Caco-2 (cell line): ENCODE results near the gene EGFL7. TPM values are rescaled to one million over a fixed set of nuclear protein-coding genes. Genes with fewer than 3 reads are reported as not detected.
"Not testable (repeated sequence)": the region's sequence is repeated elsewhere in the genome, so short reads cannot be mapped to it uniquely, and the experiment has no call there.

Experiments
- BruUV-seq: library from RNA; stranded (reverse); fragments of 400-500 nt; replicated peaks from 2 replicates; lab custom pipeline; 2021; lab: Mats Ljungman, UMichigan
- CTCF ChIA-PET: fragments of 300-600 bp; sonication (Branson Sonifier 250); formaldehyde crosslinking; loops from one replicate; lab custom pipeline; 2022; ENCODE audit warnings: antibody characterized with exemption; lab: Charles Lee
- POLR2A ChIA-PET: fragments of 300-600 bp; sonication (Branson Sonifier 250); formaldehyde crosslinking; loops from one replicate; lab custom pipeline; 2022; ENCODE audit warnings: antibody characterized with exemption; lab: Charles Lee
- DNase-seq, 2 experiments: peaks; one replicate each; pipeline versions ENCODE4 v3.0.0 to v3.0.0-alpha.2; 2020 to 2022
- H3K27me3 ChIP-seq: replicated peaks from 2 replicates; pipeline ENCODE4 v1.6.0; 2011; ENCODE audit warnings: low read length; ENCODE audit not compliant: control insufficient read depth, insufficient read depth
- H3K36me3 ChIP-seq: 2 replicates; pipeline ENCODE4 v1.5.1; 2011; ENCODE audit warnings: low read length; ENCODE audit not compliant: control insufficient read depth, insufficient read depth
- H3K4me1 ChIP-seq: fragments of 250-450 bp; sonication (Bioruptor Pico); 2 replicates; pipeline ENCODE4 v1.5.1; 2020; ENCODE audit warnings: mild to moderate bottlenecking
- H3K4me3 ChIP-seq: 2 replicates; pipeline ENCODE4 v1.5.1; 2011; ENCODE audit warnings: low read depth, mild to moderate bottlenecking, control low read depth, low read length
- H3K9me3 ChIP-seq: fragments of 250-450 bp; sonication (Bioruptor Pico); 2 replicates; pipeline ENCODE4 v1.5.1; 2020; ENCODE audit warnings: mild to moderate bottlenecking, moderate library complexity
- H3K27ac Mint-ChIP-seq: one replicate; pipeline ENCODE4 v1.8.0; 2022; ENCODE audit warnings: mixed read lengths; ENCODE audit not compliant: unreplicated experiment
- H3K27me3 Mint-ChIP-seq: one replicate; pipeline ENCODE4 v1.8.0; 2022; ENCODE audit warnings: mixed read lengths; ENCODE audit not compliant: insufficient read depth, unreplicated experiment
- H3K36me3 Mint-ChIP-seq: one replicate; pipeline ENCODE4 v1.8.0; 2022; ENCODE audit warnings: mild to moderate bottlenecking, mixed read lengths; ENCODE audit not compliant: insufficient read depth, unreplicated experiment
- H3K4me1 Mint-ChIP-seq: one replicate; pipeline ENCODE4 v1.8.0; 2022; ENCODE audit warnings: low read depth, mixed read lengths; ENCODE audit not compliant: unreplicated experiment
- H3K4me3 Mint-ChIP-seq: one replicate; pipeline ENCODE4 v1.8.0; 2022; ENCODE audit warnings: mild to moderate bottlenecking, moderate library complexity, mixed read lengths; ENCODE audit not compliant: unreplicated experiment
- H3K9me3 Mint-ChIP-seq: one replicate; pipeline ENCODE4 v1.8.0; 2022; ENCODE audit warnings: mixed read lengths; ENCODE audit not compliant: unreplicated experiment
- intact Hi-C: fragments of 100-400 bp; cut with micrococcal nuclease; formaldehyde crosslinking; loops from one replicate; pipeline ENCODE4 v1.10.0; 2022; ENCODE audit not compliant: unreplicated experiment
- total RNA-seq: library from RNA; stranded (reverse); gene quantifications from 2 replicates; pipeline ENCODE4 v1.2.3, GENCODE V29; 2022
- TF ChIP-seq, protein P1 (sequence below), 2 experiments: fragments of 200-600 bp in 1 of 2; IDR thresholded peaks; 1 replicate in 1 of 2; 2 replicates in 1 of 2; pipeline versions ENCODE4 v1.5.1 to v1.8.0; 2011 to 2022; ENCODE audit warnings: antibody characterized with exemption in 1 of 2, control low read depth in 1 of 2, inconsistent platforms in 1 of 2, low read depth in 1 of 2, low read length in 1 of 2, mild to moderate bottlenecking in 1 of 2, moderate library complexity in 1 of 2; ENCODE audit not compliant: insufficient read depth in 1 of 2, severe bottlenecking in 1 of 2, unreplicated experiment in 1 of 2

The EGFL7 gene
- total RNA-seq, 1 experiment from 2014 or later = 30.2 TPM

DNA sequence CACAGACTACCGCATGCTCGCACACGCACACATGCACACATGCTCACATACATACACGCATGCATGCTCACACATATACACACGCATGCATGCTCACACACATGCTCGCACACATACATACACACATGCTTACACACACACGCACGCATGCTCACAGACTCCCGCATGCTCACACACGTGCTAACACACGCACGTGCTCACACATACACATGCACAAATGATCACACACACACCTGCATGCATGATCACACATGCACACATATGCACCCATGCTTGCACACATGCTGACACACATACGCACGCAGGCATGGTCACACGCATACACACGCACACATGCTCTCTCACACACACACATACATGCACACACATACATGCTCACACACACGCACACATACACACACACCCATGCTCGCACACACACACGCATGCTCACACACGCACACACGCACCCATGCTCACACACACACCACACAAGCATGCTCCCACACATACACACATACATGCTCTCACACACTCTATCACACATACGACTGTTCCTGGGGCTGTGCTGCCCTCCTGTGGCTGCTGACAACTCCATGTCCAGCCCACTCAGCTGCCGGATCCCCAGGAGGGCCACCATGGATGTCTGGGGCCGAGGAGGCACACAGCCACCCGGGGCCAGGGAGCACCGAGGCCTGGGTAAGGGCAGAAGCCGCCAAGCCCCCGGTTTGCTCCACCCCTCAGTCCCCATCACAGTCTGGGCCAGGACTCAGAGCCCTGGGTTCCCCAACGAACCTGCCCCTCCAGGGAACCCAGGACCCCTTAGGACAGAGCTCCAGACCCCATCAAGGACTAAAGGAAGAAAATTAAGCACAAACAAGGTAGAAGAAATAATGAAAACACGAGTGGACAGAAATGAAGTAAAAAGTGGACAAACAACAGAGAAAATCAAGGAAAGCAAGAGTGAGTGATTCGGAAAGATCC, 31.4 kb upstream of the EGFL7 start:
- TF ChIP-seq, protein P1, sequence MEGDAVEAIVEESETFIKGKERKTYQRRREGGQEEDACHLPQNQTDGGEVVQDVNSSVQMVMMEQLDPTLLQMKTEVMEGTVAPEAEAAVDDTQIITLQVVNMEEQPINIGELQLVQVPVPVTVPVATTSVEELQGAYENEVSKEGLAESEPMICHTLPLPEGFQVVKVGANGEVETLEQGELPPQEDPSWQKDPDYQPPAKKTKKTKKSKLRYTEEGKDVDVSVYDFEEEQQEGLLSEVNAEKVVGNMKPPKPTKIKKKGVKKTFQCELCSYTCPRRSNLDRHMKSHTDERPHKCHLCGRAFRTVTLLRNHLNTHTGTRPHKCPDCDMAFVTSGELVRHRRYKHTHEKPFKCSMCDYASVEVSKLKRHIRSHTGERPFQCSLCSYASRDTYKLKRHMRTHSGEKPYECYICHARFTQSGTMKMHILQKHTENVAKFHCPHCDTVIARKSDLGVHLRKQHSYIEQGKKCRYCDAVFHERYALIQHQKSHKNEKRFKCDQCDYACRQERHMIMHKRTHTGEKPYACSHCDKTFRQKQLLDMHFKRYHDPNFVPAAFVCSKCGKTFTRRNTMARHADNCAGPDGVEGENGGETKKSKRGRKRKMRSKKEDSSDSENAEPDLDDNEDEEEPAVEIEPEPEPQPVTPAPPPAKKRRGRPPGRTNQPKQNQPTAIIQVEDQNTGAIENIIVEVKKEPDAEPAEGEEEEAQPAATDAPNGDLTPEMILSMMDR (IDR thresholded peaks at IDR 0.05; ENCODE audit: insufficient read depth in 1 of 2, low read depth in 1 of 2, low read length in 1 of 2, severe bottlenecking in 1 of 2, unreplicated experiment in 1 of 2) = peak; percentile 79 to 84
- Mint-ChIP-seq H3K4me3 (no peak overlapping the region), H3K4me1 (peaks cover 5% of the 10 kb centered on the region), H3K9me3 (no peaks in the 10 kb centered on the region), H3K27ac (no peak overlapping the region), H3K36me3 (peaks cover 8% of the 10 kb centered on the region), H3K27me3 (peaks cover 14% of the 10 kb centered on the region)
- Histone ChIP-seq H3K9me3 (no peaks in the 10 kb centered on the region), H3K27me3 (no peaks in the 10 kb centered on the region), H3K4me3 (no peak overlapping the region), H3K4me1 (peaks cover 16% of the 10 kb centered on the region), H3K36me3 (no peaks in the 10 kb centered on the region)
- ChIA-PET POLR2A (no interaction called here), CTCF (interaction anchor here (1.0 to 1.5 kb wide), 4 partner anchors 143 to 268 kb away, joined by 4 to 20 read pairs (median 10); partner anchors contain the start of gene DNLZ)
- intact Hi-C loops = loop anchor here (1.0 to 5.0 kb wide), 2 partner anchors 61 to 146 kb away; no protein-coding TSS in a partner anchor
- peak; percentile 81 to 85 for DNase-seq
- BruUV-seq = no TSS peak

DNA sequence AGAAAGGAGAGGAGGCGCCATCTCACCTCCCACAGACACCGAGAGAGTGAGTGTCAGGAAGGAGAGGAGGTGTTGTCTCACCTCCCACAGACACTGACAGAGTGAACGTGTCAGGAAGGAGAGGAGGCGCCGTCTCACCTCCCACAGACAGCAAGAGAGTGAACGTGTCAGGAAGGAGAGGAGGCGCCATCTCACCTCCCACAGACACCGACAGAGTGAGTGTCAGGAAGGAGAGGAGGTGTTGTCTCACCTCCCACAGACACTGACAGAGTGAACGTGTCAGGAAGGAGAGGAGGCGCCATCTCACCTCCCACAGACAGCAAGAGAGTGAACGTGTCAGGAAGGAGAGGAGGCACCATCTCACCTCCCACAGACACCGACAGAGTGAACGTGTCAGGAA, 30.6 kb upstream of the EGFL7 start:
- H3K4me1 Mint-ChIP-seq, H3K36me3 ChIP-seq, DNase-seq, H3K4me3 ChIP-seq, H3K4me3 Mint-ChIP-seq, H3K9me3 Mint-ChIP-seq, POLR2A ChIA-PET, H3K36me3 Mint-ChIP-seq, H3K27ac Mint-ChIP-seq, H3K9me3 ChIP-seq, BruUV-seq, H3K27me3 ChIP-seq: not testable (repeated sequence)
- peaks cover 11% of the 10 kb centered on the region for H3K4me1 ChIP-seq
- intact Hi-C loops = loop anchor here (5.0 kb wide), 1 partner anchor 60 kb away; no protein-coding TSS in a partner anchor
- peaks cover 14% of the 10 kb centered on the region for H3K27me3 Mint-ChIP-seq
- CTCF ChIA-PET = interaction anchor here (1.0 to 1.5 kb wide), 4 partner anchors 143 to 269 kb away, joined by 4 to 20 read pairs (median 10); partner anchors contain the start of gene DNLZ

DNA sequence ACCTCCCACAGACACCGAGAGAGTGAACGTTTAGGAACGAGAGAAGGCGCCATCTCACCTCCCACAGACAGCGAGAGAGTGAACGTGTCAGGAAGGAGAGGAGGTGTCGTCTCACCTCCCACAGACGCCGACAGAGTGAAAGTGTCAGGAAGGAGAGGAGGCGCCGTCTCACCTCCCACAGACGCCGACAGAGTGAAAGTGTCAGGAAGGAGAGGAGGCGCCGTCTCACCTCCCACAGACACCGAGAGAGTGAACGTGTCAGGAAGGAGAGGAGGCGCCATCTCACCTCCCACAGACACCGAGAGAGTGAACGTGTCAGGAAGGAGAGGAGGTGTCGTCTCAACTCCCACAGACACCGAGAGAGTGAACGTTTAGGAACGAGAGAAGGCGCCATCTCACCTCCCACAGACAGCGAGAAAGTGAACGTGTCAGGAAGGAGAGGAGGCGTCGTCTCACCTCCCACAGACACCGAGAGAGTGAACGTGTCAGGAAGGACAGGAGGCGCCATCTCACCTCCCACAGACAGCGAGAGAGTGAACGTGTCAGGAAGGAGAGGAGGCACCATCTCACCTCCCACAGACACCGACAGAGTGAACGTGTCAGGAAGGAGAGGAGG, 30.1 kb upstream of the EGFL7 start:
- H3K4me3 Mint-ChIP-seq, H3K36me3 Mint-ChIP-seq, POLR2A ChIA-PET, H3K36me3 ChIP-seq, H3K4me1 Mint-ChIP-seq, H3K9me3 ChIP-seq, H3K9me3 Mint-ChIP-seq, H3K4me1 ChIP-seq, H3K27me3 ChIP-seq, BruUV-seq, H3K4me3 ChIP-seq, H3K27ac Mint-ChIP-seq: not testable (repeated sequence)
- peaks cover 14% of the 10 kb centered on the region for H3K27me3 Mint-ChIP-seq
- CTCF ChIA-PET = interaction anchor here (1.2 to 1.4 kb wide), 2 partner anchors 148 to 269 kb away, joined by 4 to 20 read pairs; partner anchors contain the start of gene DNLZ
- peak in 1 of 2 experiments; percentile 29 for DNase-seq
- intact Hi-C loops = loop anchor here (5.0 kb wide), 1 partner anchor 60 kb away; no protein-coding TSS in a partner anchor
